Epithelial cell of prostate (primary cell): ENCODE measurements around the gene SNX11.
A peak's percentile ranks its signal among the peaks of the same experiment; 100 is the strongest.

ENCODE experiments used
- DNase-seq: peaks from one replicate; pipeline ENCODE4 v3.0.0-alpha.2; 2011; ENCODE audit warnings: low read depth, low spot score
- H3K27ac ChIP-seq: fragments of 450-650 bp; 2 replicates; pipeline ENCODE4 v1.5.1; 2017; ENCODE audit warnings: mild to moderate bottlenecking

The SNX11 gene

DNA sequence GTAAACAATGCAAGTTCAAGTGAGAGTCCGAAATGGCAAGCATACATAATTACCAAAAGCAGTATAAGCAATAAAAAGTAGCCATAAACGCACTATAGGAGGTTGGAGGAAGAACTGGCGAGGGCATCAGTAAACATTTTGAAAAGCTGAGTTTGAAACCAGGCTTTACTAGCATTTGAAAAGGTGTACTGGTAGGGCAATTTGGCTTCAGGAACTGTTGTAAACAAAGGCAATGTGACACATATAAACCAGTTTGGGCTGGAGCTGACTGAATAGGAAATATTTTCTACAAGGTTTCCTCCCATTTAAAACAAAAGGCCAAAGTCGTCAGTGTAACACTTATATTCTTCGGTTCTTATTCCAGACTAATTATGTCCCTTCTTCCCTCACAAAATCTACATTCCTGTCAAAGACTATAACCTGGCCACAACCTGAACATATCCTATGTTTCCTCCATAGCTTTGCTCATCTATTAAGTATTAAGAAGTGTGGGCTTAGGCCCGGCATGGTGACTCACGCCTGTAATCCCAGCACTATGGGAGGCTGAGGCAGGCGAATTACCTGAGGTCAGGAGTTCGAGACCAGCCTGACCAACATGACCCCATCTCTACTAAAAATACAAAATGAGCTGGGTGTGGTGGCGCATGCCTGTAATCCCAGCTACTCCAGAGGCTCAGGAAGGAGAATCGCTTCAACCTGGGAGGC is 14.1 kb upstream of the SNX11 start:
- no peak for DNase-seq
- peak overlapping the region; percentile 28 for H3K27ac ChIP-seq

GRCh38 chr17:48095611-48096010 is 12.0 kb upstream of the SNX11 start:
- DNase-seq: no peak
- H3K27ac ChIP-seq: peak overlapping the region; percentile 33

DNA sequence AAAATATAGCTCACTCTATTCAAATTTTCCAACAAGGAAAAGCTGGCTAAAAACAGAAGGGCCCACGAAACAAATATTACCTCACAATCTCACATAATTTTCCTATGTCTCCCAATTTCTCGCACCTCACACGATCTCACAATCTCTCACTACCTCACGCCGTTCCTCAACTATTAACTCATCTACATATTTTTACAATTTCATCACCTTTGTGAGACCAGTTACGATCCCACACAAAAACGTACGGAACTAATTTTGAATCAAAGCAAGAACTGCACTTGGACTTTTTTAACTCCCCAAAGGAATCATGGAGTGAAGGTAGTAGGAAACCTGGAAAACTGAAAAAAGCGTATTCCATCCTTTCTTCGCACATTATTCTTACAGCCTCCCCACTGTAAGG is 7.4 kb upstream of the SNX11 start:
- peak overlapping the region; percentile 86 for H3K27ac ChIP-seq
- no peak for DNase-seq

DNA sequence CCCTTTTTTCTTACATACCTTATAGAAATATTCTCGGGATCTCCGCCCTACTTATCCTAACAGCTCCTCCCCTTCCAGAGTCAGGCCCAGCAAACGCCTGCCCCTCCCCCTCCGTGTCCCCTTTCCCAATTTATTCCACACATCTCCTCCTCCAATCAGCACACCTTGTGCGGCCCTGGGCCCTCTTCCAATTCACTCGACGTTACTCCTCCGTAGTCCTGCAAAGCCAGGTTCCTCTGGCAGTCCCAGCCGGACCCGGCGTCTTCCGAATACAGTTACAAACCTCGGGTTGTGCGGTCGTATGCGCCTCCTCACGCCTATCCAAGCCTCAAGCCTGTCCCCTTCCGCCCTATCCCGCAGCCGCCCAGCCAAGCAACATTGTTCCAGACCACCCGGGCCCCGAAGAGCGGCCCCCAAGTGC is 7.0 kb upstream of the SNX11 start:
- no peak for DNase-seq
- peak overlapping the region; percentile 86 for H3K27ac ChIP-seq

GRCh38 chr17:48101012-48101720 is 6.4 kb upstream of the SNX11 start, which contains the start of gene CBX1:
Gene CBX1, minus strand, starts transcription at chr17:48101478. Its CDS starts 24,474 bp downstream, at chr17:48077004.
- DNase-seq: no peak
- peak within 1 kb of the TSS; percentile 86 for H3K27ac ChIP-seq

GRCh38 chr17:48102043-48102750 is 5.4 kb upstream of the SNX11 start:
- H3K27ac ChIP-seq: peak overlapping the region; percentile 86
- no peak for DNase-seq

- H3K27ac ChIP-seq: no peak overlapping the region
- DNase-seq: no peak
Measured at GRCh38 chr17:48102798-48103715, 4.5 kb upstream of the SNX11 start.

- no peak overlapping the region for H3K27ac ChIP-seq
- no peak for DNase-seq
Measured at GRCh38 chr17:48104440-48104839, 3.1 kb upstream of the SNX11 start.

GRCh38 chr17:48106802-48107136 is 797 bp upstream of the SNX11 start:
- no peak for DNase-seq
- H3K27ac ChIP-seq: peak overlapping the region; percentile 93

DNA sequence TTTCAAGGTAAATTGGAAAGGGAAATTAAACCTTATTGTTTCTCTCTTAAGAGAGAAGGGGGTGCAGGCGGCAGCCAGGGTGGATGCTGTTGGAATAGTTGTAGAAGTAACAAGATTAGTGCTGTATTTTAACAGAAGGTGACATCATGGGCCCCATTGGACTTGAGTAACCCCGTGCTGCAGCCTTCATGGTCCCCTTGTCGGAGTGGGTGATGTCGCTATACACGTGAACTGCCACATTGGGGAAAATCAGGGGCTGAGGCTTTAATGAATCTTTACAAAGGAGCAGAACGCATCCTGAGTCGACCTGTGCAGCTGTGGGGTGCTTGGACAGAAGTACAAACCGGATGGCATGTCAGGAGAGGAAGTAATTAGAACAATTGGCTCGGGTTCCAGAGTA is 3.2 kb downstream of the SNX11 start:
- no peak overlapping the region for H3K27ac ChIP-seq
- no peak for DNase-seq

- no peak for DNase-seq
- H3K27ac ChIP-seq: no peak overlapping the region
Measured at GRCh38 chr17:48111937-48112241, 4.3 kb downstream of the SNX11 start.

DNA sequence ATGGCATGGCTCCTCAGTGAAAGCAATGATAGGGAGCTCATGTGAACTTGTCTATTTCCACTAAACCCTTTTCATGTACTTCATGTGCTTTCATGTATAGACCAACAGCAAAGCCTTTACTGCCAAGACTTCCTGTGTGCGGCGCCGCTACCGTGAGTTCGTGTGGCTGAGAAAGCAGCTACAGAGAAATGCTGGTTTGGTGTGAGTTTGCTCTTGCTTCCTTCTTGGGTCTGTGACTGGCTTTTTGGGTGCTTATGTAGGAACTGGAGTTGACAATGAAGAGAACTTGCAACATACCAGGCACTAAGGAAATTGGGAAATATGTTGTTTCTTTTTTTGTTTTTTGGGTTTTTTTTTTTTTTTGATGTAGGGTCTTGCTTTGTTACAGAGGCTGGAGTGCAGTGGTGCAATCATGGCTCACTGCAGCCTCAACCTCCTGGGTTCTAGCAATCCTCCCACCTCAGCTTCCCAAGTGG is 5.7 kb downstream of the SNX11 start:
- H3K27ac ChIP-seq: no peak overlapping the region

GRCh38 chr17:48121923-48122664 is 14.5 kb downstream of the SNX11 start:
- no peak overlapping the region for H3K27ac ChIP-seq
- DNase-seq: no peak

More for the DNA sequence above, 5.7 kb downstream of the SNX11 start:
- DNase-seq: no peak

DNA sequence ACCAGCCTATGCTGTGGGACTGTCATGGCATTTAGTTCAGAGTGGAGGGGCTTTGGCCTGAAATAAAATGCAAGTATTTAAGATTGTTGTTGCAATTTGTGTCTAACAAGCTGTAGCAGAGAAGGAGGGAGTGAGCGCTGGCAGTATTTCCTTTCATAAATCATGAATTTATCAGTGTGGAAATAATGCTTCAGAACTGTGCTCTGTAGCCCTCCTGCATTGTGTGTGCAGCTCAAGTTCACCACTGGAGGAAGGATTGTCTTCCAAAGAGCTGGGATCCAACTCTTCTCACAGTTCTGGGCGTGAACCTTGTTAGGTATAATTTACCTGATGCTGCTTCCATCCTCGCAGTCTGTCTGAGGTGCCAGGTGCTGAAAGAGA is 15.1 kb downstream of the SNX11 start:
- no peak for DNase-seq
- no peak overlapping the region for H3K27ac ChIP-seq

GRCh38 chr17:48123111-48123510 is 15.5 kb downstream of the SNX11 start:
- no peak for DNase-seq
- no peak overlapping the region for H3K27ac ChIP-seq

GRCh38 chr17:48123776-48124388 is 16.3 kb downstream of the SNX11 start:
- DNase-seq: no peak
- no peak overlapping the region for H3K27ac ChIP-seq

GRCh38 chr17:48125829-48126531 is 18.4 kb downstream of the SNX11 start:
- no peak for DNase-seq

DNA sequence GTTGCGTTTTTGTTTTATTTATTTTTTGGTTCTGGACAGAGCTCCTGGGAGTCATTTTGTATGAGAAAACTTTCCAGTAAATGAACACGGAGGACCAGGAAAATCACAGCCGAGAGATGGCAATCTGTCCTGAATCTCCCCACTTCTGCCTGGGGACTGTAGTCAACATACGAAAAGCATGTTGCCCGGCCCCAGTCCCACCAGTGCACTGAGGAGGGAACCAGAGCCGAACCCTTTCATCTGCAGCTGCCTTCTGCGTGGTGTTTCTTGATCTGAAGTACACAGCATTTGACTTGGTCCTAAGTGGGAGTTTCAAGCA is 18.9 kb downstream of the SNX11 start:
- DNase-seq: no peak
- H3K27ac ChIP-seq: peak overlapping the region; percentile 47

More at GRCh38 chr17:48125829-48126531, 18.4 kb downstream of the SNX11 start:
- H3K27ac ChIP-seq: no peak overlapping the region
